Subcutaneous abdominal adipose tissue (tissue), 5 donors: Measurements from ENCODE around the gene TIMM8A.
"Not testable (repeated sequence)": the region's sequence is repeated elsewhere in the genome, so short reads cannot be mapped to it uniquely, and the experiment has no call there.

Source experiments
- H3K27ac ChIP-seq: one replicate; pipeline ENCODE4 v1.7.0; 2013; ENCODE audit warnings: low read depth, mild to moderate bottlenecking, inconsistent platforms, low read length, moderate library complexity
- H3K27me3 ChIP-seq, 5 donors: one replicate each; pipeline ENCODE4 v1.7.0; 2013; ENCODE audit warnings: low read length in 5 of 5, inconsistent platforms in 1 of 5; ENCODE audit not compliant: control insufficient read depth in 5 of 5, insufficient read depth in 4 of 5
- H3K36me3 ChIP-seq, 5 donors: one replicate each; pipeline ENCODE4 v1.7.0; 2013; ENCODE audit warnings: low read length in 5 of 5; ENCODE audit not compliant: control insufficient read depth in 5 of 5, insufficient read depth in 5 of 5
- H3K4me1 ChIP-seq, 5 donors: one replicate each; pipeline ENCODE4 v1.7.0; 2013; ENCODE audit warnings: low read length in 5 of 5, mild to moderate bottlenecking in 3 of 5, moderate library complexity in 1 of 5; ENCODE audit not compliant: control insufficient read depth in 5 of 5, insufficient read depth in 5 of 5
- H3K4me3 ChIP-seq, 5 donors: one replicate each; pipeline ENCODE4 v1.7.0; 2013; ENCODE audit warnings: low read length in 5 of 5, low read depth in 1 of 5
- H3K9ac ChIP-seq, 5 donors: one replicate each; pipeline ENCODE4 v1.7.0; 2013; ENCODE audit warnings: low read length in 5 of 5, mild to moderate bottlenecking in 4 of 5, moderate library complexity in 3 of 5
- H3K9me3 ChIP-seq, 5 donors: one replicate each; pipeline ENCODE4 v1.7.0; 2013; ENCODE audit warnings: low read length in 5 of 5; ENCODE audit not compliant: control insufficient read depth in 5 of 5
- donor health status: healthy.
- donor health status: healthy.
- donor health status: healthy.
- donor health status: healthy.
- donor health status: healthy.

Gene TIMM8A

DNA sequence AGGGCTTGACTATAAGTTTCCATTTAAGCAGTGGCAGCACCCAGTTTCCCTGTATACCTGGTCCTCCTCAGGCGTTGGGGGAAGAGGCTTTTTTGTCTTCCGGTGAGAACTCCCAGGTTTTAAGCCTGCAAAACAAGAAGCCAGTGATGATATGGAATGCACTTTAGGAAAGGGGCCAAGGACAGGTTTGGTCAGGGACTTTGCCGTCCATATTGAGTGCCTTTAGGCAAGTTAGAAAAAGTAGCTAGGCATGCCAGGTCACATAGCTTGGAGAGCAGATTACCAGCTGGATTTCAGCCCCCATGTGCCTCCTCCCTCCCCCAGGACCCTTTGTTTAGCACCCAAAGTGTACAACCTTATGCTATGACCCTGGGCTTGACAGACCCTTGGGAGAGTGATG is 13.6 kb upstream of the TIMM8A start:
- H3K4me1 ChIP-seq, result no peaks in the 10 kb centered on the region
- H3K27ac ChIP-seq, result no peak overlapping the region
- H3K27me3 ChIP-seq, result peaks cover 8 to 21% (median 12%) of the 10 kb centered on the region in 5 donors

GRCh38 chrX:101360390-101360789 is 11.8 kb upstream of the TIMM8A start:
- Histone ChIP-seq H3K27me3 (peaks cover 11 to 24% (median 13%) of the 10 kb centered on the region in 5 donors), H3K9ac (no peak overlapping the region), H3K36me3 (peaks cover 0 to 5% (median 0%) of the 10 kb centered on the region in 5 donors), H3K4me1 (no peaks in the 10 kb centered on the region), H3K4me3 (no peak overlapping the region), H3K9me3 (no peaks in the 10 kb centered on the region), H3K27ac (no peak overlapping the region)

More for the DNA sequence above, 13.6 kb upstream of the TIMM8A start:
- Histone ChIP-seq H3K4me3 (no peak overlapping the region), H3K9me3 (no peaks in the 10 kb centered on the region), H3K36me3 (peaks cover 0 to 5% (median 0%) of the 10 kb centered on the region in 5 donors), H3K9ac (no peak overlapping the region)

GRCh38 chrX:101359966-101360365 is 11.4 kb upstream of the TIMM8A start:
- Histone ChIP-seq H3K9ac (no peak overlapping the region), H3K27me3 (peaks cover 10 to 24% (median 12%) of the 10 kb centered on the region in 5 donors), H3K9me3 (no peaks in the 10 kb centered on the region), H3K4me3 (no peak overlapping the region), H3K36me3 (peaks cover 0 to 5% (median 0%) of the 10 kb centered on the region in 5 donors), H3K27ac (no peak overlapping the region), H3K4me1 (no peaks in the 10 kb centered on the region)

DNA sequence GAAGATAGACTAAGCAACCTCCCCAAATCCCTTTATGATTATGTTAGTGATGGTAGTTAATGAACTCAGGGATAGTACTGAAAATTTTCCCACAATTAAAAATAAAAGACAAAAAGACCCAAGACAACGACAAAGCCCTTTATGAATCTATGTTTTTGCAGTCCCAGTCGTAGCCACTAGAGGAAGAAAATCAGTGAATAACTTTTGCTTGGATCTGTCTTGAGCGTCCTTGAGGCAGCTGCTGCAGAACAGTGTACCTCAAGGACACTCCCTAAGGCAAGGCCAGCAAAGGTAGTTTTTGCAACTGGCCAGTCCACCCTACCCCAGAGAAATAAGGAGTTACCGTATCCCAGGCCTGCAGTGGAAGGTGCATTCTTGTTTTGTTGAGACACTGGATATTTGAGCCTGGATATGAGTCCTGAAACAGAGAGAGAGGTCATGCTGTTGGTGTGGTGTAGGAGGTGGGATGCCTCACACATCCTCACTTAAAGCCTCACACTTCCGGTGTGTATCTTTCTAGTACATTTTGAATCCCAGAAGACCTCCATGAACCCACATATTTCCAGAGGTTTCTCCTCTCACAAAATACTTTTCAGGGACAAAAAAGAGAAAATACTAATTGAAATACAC is 8.7 kb upstream of the TIMM8A start:
- peaks cover 10 to 20% (median 11%) of the 10 kb centered on the region in 5 donors for H3K27me3 ChIP-seq
- H3K27ac ChIP-seq, result no peak overlapping the region
- H3K9me3 ChIP-seq, result no peaks in the 10 kb centered on the region
- no peak overlapping the region for H3K9ac ChIP-seq
- H3K36me3 ChIP-seq, result peaks cover 0 to 5% (median 0%) of the 10 kb centered on the region in 5 donors
- no peak overlapping the region for H3K4me3 ChIP-seq
- H3K4me1 ChIP-seq, result no peaks in the 10 kb centered on the region

DNA sequence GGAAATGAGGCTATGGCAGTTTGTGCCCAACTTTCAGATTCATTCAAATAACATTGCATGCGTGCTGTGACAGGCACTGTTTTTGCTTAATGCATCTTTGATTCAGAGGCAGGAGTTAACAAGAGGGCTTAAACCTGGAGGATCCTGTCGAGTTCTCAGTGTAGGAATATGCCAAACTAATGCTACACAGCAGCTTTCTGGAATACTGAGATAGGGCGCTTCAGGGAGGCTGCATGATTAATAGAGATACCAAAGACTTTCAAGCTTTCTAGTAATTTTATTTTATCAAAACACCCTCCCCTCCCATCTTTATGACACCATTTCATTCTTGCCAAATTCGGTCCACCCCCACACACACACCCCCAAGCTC is 636 bp upstream of the TIMM8A start:
- H3K4me3 ChIP-seq, result peak overlapping the region; percentile 65 to 83 (median 75)
- H3K9me3 ChIP-seq, result no peaks in the 10 kb centered on the region
- peaks cover 0 to 3% (median 0%) of the 10 kb centered on the region in 5 donors for H3K27me3 ChIP-seq
- H3K4me1 ChIP-seq, result peaks cover 0 to 17% (median 11%) of the 10 kb centered on the region in 5 donors
- H3K9ac ChIP-seq, result peak overlapping the region in 4 of 5 donors; percentile 66 to 76 (median 74)
- H3K36me3 ChIP-seq, result peaks cover 0 to 4% (median 0%) of the 10 kb centered on the region in 5 donors
- H3K27ac ChIP-seq, result peak overlapping the region; percentile 74

DNA sequence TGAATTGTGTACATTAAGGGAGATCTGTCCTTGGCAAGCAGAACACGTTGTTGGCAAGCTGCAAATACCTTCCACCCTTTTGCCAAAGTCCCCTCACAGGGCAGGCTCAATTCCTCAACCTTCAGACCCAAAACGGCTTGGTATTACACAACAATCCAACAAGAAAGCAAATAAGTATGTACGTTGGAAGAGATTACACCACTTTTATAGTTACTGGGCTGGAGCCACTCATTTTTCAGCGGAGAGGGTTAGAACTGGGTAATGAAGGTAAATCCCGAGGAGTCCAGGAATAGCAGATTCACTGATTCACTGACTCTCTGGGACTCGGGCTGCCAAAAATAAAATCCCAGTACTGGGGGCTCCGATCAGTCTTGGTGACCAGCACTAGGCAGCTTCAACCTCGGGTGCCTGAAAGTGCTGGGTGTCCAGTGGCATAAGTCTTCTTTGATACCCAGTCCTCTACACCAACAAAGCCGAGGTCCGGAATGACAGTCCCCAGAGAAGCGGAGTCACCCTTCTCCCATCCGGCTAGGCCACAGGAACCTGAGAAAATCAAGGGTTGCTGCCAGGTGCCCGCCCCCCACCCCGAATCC is 587 bp downstream of the TIMM8A start:
- Histone ChIP-seq H3K9me3 (no peaks in the 10 kb centered on the region), H3K9ac (peak overlapping the region; percentile 42 to 74 (median 73)), H3K36me3 (peaks cover 0 to 4% (median 0%) of the 10 kb centered on the region in 5 donors), H3K4me1 (peaks cover 0 to 17% (median 11%) of the 10 kb centered on the region in 5 donors), H3K27me3 (peaks cover 0 to 3% (median 0%) of the 10 kb centered on the region in 5 donors), H3K27ac (peak overlapping the region; percentile 74), H3K4me3 (peak overlapping the region; percentile 69 to 83 (median 79))

GRCh38 chrX:101337776-101338271 is 10.7 kb downstream of the TIMM8A start:
- H3K9me3 ChIP-seq, result peaks cover 0 to 3% (median 0%) of the 10 kb centered on the region in 5 donors
- no peak overlapping the region for H3K4me3 ChIP-seq
- H3K4me1 ChIP-seq, result no peaks in the 10 kb centered on the region
- no peak overlapping the region for H3K27ac ChIP-seq
- no peaks in the 10 kb centered on the region for H3K27me3 ChIP-seq
- H3K36me3 ChIP-seq, result no peaks in the 10 kb centered on the region
- no peak overlapping the region for H3K9ac ChIP-seq

DNA sequence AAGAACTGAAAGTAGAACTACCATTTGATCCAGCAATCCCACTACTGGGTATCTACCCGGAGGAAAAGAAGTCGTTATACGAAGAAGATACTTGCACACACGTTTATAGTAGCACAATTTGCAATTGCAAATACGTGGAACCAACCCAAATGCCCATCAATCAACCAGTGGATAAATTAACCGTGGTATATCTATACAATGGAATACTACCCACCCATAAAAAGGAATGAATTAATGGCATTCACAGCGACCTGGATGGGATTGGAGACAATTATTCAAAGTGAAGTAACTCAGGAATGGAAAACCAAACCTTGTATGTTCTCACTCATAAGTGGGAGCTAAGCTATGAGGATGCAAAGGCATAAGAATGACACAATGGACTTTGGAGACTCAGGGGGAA is 14.2 kb downstream of the TIMM8A start:
- not testable (repeated sequence) for H3K36me3 ChIP-seq, H3K4me3 ChIP-seq, H3K27ac ChIP-seq, H3K27me3 ChIP-seq, H3K4me1 ChIP-seq, H3K9ac ChIP-seq, H3K9me3 ChIP-seq

DNA sequence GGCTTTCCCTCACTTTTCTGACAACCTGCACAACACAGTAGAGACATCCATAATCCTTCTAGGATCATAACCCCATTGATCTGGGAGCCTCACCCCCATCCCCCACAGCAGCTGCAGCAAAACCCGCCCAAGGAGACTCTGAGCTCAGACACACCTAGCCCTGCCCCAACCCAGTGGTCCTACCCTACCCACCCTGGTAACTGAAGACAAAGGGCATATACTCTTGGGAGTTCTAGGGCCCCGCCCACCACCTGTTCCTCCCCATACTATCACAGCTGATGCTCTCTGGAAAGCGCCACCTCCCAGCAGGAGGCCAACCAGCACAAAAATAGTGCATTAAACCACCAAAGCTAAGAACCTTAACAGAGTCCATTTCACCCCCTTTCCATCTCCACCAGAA is 21.9 kb downstream of the TIMM8A start:
- not testable (repeated sequence) for H3K27me3 ChIP-seq, H3K36me3 ChIP-seq, H3K4me1 ChIP-seq, H3K9me3 ChIP-seq, H3K27ac ChIP-seq, H3K9ac ChIP-seq, H3K4me3 ChIP-seq

DNA sequence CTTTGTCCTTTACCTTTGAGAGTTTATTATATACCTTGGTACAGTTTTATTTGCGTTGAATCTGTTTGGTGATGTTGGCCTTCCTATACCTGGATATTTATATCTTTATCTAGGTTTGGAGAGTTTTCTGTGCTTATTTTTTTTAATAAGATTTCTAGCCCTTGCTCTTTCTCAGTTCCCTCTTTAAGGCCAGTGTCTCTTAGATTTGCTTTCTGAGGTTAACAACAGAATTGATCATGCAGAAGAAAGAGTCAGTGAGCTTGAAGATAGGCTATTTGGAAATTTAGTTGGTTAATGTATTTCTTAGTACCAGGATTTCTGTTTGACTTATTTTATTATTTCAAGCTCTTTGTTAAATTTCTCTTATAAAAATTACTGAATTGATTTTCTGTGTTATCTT is 44.8 kb downstream of the TIMM8A start:
- no peaks in the 10 kb centered on the region for H3K36me3 ChIP-seq
- H3K4me1 ChIP-seq, result no peaks in the 10 kb centered on the region
- H3K9ac ChIP-seq, result no peak overlapping the region
- H3K27ac ChIP-seq, result no peak overlapping the region
- H3K27me3 ChIP-seq, result peaks cover 0 to 6% (median 5%) of the 10 kb centered on the region in 5 donors
- peaks cover 0 to 3% (median 0%) of the 10 kb centered on the region in 5 donors for H3K9me3 ChIP-seq
- no peak overlapping the region for H3K4me3 ChIP-seq
